HepG2 (cell line): ENCODE measurements around the gene GPC6.

ENCODE experiments used
- CTCF ChIP-seq: sonication (generic); formaldehyde crosslinking; IDR thresholded peaks from 2 replicates; pipeline ENCODE4 v1.5.0; 2020; ENCODE audit warnings: mild to moderate bottlenecking, missing genetic modification reagents, moderate library complexity
- RAD21 ChIP-seq: fragments of 450-650 bp; formaldehyde crosslinking; IDR thresholded peaks from 2 replicates; pipeline ENCODE4 v1.5.0; 2020; ENCODE audit warnings: mild to moderate bottlenecking
- RBM39 ChIP-seq: fragments of 200-400 bp; formaldehyde crosslinking; IDR thresholded peaks from one replicate; pipeline ENCODE4 v1.6.1; 2018; ENCODE audit warnings: antibody characterized with exemption, mild to moderate bottlenecking, low read depth, low read length; ENCODE audit not compliant: poor library complexity, severe bottlenecking
- ZNF747 ChIP-seq: sonication (generic); formaldehyde crosslinking; IDR thresholded peaks from 2 replicates; pipeline ENCODE4 v1.8.1; 2023; ENCODE audit warnings: missing genetic modification reagents, mild to moderate bottlenecking, borderline replicate concordance
- ZNF883 ChIP-seq: sonication (generic); formaldehyde crosslinking; IDR thresholded peaks from 2 replicates; pipeline ENCODE4 v1.5.1; 2020; ENCODE audit warnings: mild to moderate bottlenecking, missing genetic modification reagents; ENCODE audit errors: not compliant biosample characterization

GRCh38 chr13:93727211-93728141 lies 500.9 kb downstream of the GPC6 start:
- no peak for TF ChIP-seq CTCF
- TF ChIP-seq RBM39 = no peak
- no peak for TF ChIP-seq ZNF883
- no peak for TF ChIP-seq ZNF747 (CRISPR knock-in tag)
- no peak for TF ChIP-seq RAD21 (CRISPR knock-in tag)
